GM12864 (cell line): Measurements from ENCODE around the gene ZNF726.
"Not testable (repeated sequence)": the region's sequence is repeated elsewhere in the genome, so short reads cannot be mapped to it uniquely, and the experiment has no call there.

Source experiments
- DNase-seq: peaks from one replicate; pipeline ENCODE4 v3.0.0-alpha.2; 2011; ENCODE audit warnings: low read depth
- H3K4me3 ChIP-seq: 2 replicates; pipeline ENCODE4 v1.5.1; 2011; ENCODE audit warnings: mild to moderate bottlenecking, low read depth, low read length, control low read depth
- TF ChIP-seq, protein P1 (sequence below): IDR thresholded peaks from 2 replicates; pipeline ENCODE4 v1.5.1; 2011; ENCODE audit warnings: low read depth, mild to moderate bottlenecking, moderate library complexity, low read length, control low read depth, inconsistent platforms; ENCODE audit errors: missing control alignments

The ZNF726 gene

DNA sequence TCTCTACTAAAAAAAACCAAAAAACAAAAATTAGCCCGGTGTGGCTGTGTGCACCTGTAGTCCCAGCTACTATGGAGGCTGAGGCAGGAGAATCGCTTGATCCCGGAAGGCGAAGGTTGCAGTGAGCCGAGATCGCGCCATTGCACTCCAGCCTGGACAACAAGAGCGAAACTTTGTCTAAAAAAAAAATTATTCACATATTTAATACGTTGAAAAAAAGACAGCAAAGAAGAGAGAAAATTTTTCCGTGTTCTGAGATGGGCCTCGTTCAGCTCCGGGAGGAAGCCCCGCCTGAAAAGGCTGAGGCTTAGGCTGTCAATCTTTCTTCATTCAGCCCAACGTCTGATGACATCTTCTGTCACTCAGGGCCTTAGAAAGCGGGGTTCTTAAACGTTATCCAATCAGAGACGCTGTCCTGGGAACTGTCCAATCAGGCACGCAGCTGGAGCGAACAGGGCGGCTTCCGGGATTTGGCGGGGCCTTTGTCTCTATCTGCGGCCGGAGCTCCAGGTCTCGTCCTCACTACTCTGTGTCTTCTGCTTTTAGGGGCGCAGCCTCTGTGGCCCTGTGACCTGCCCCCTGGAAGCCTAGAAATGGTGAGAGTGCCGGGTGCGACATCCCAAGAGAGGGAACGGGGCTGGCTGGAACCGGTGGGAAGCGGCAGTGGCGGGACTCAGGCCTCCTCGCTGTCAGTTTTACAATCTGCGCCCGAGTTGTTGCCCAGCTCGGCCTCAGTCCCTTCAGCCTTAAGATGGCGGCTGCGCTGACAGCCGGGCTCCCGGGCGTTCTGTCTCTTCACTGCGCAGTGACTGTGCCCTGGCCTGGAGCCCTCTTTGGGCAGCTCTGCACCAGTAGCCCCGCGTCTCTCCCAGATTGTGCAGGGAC is at the start of gene ZNF726:
Gene ZNF726, plus strand, starts transcription at position 485 of the 885 bp plus-strand sequence. Its CDS starts 109 bp downstream, at position 594.
- TF ChIP-seq, protein P1, sequence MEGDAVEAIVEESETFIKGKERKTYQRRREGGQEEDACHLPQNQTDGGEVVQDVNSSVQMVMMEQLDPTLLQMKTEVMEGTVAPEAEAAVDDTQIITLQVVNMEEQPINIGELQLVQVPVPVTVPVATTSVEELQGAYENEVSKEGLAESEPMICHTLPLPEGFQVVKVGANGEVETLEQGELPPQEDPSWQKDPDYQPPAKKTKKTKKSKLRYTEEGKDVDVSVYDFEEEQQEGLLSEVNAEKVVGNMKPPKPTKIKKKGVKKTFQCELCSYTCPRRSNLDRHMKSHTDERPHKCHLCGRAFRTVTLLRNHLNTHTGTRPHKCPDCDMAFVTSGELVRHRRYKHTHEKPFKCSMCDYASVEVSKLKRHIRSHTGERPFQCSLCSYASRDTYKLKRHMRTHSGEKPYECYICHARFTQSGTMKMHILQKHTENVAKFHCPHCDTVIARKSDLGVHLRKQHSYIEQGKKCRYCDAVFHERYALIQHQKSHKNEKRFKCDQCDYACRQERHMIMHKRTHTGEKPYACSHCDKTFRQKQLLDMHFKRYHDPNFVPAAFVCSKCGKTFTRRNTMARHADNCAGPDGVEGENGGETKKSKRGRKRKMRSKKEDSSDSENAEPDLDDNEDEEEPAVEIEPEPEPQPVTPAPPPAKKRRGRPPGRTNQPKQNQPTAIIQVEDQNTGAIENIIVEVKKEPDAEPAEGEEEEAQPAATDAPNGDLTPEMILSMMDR: no peak
- peak; percentile 88 for DNase-seq
- peak within 1 kb of the TSS; percentile 65 for H3K4me3 ChIP-seq

DNA sequence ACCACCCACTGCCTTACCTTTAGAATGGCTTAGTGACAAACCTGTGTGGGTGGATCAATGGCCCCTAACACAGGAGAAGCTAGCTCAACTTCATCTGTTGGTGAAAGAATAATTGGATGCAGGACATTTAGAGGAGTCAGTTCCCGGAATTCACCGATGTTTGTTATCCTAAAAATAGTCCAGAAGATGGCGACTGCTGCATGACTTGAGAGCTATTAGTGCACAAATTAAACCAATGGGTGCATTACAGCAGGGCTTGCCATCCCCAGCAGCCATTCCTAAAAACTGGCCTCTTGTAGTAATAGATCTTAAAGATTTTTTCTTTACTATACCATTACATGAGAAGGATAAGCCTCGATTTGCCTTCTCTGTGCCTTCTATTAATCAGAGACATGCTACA is 46.8 kb upstream of the ZNF726 start:
- TF ChIP-seq, protein P1: no peak
- H3K4me3 ChIP-seq: no peak overlapping the region
- no peak for DNase-seq

DNA sequence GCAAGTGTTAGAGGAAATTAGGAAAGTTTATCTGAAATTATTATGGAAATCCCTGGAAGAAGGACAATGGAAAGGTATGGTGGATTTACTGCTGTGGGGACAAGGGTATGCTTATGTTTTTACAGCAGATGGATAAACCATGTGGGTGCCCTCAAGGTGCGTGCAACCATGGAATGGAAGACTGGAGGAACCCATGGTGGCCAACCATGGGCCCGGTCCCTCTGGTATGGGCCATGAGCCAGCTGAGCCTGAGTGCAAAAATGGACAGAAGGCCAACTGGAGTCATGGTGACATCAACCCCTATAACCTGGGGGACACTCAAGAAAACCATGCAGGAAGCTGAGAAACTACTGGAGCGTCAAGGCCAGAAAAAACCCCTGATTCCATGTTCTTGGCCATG is 46.1 kb upstream of the ZNF726 start:
- TF ChIP-seq, protein P1: no peak
- no peak for DNase-seq
- no peak overlapping the region for H3K4me3 ChIP-seq

DNA sequence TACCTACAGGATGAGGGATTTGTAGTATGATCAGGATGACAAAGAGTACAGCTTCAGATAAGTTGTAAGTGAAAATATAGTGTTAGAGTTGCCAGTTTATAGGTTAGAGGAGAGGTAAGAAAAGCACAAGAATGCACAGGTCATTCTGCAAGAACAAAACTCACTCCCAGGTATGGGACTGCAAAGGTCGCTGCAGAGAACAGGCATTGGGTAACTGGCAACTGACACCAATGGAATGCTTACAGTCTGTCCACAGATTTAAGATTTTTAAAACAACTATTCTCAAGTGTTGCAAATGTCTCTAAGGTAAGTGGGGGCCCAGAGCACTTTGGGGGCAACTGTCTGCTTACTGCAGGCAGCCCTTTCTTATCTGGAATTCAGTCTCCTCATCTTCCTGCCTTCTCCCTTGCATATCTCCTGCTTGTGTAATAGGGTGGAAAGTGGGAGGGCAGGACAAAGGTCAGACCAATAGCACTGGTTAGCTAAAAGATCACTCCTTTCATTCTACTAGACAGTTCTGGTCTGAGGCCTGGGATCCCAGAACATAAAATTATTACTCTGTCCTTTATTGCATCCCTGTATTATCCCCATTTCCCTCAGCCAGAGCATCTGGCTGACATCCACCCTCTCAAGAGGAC is 42.3 kb upstream of the ZNF726 start:
- no peak for DNase-seq
- H3K4me3 ChIP-seq: no peak overlapping the region
- TF ChIP-seq, protein P1: no peak

DNA sequence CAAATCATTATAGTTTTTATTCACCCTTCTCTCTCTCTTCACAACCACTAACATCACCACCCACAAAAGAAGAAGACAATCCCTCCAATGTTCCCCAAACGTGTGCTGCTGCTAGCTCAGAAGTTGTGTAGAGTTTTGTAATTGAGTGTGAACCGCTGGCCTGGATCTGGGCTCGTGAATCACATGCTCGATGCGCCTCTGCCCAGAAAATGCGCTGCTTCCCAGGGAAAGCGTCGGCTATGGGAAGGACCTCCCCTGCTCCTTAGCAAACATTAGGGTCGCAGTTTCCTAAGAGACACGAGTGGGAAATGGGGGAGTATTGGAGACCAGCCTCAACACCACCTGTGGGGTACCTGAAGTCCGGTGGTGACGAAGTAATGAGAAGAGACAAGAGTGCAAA is 38.4 kb upstream of the ZNF726 start:
- DNase-seq: no peak
- TF ChIP-seq, protein P1: no peak
- no peak overlapping the region for H3K4me3 ChIP-seq

DNA sequence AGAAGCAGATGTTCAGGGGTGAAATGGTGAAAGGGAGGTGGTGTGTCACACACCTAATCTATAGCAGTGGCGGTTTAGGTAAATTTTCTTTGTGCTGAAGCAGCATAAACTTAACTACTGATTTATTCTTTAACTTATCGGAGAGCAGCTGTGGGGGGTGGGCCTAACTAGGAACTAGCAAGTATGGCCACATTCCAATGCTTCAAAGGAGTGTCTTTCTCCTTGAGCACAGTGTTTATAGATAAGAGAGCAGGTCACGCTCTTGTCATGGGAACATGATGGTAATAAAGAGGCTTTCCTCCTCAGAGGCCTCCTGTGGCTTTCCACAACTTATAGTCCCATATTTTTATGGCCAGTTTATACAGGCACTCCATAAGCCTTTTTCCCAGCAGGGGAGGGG is 37.9 kb upstream of the ZNF726 start:
- not testable (repeated sequence) for H3K4me3 ChIP-seq, DNase-seq

DNA sequence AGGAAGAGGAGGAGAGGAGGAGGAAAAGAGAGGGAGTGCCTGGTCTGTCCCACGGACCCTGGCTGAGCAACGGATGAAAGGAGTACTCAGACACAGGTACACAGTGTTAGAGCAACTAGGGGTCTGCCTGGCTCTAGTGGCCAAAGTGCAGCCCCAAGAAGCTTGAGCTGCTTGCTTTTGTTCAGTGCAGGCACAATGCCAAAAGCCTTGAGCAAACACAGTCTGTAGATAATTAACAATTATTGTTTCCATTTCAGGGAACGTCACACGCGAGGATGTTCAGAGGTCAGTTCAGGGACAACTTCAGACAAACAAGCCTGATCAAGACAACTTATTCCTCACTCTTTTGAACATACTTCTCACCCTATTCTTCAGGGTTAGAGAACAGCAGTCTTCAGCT is 32.2 kb upstream of the ZNF726 start:
- no peak for DNase-seq
- no peak overlapping the region for H3K4me3 ChIP-seq
- TF ChIP-seq, protein P1: no peak
